Right lobe of liver (tissue), 6 donors: Measurements from ENCODE around the gene KRTAP26-1. TPM values are rescaled to one million over a fixed set of nuclear protein-coding genes. Genes with fewer than 3 reads are reported as not detected.

Experiments used
- ATAC-seq, 4 donors: fragments of 200-7000 bp; cut with Tn5 transposase; one replicate each; pipeline ENCODE4 v1.9.1; 2020; ENCODE audit warnings: mild to moderate bottlenecking in 4 of 4, moderate library complexity in 4 of 4
- DNase-seq, 3 donors: peaks; one replicate each; pipeline ENCODE4 v3.0.0-alpha.2; 2020
- H3K27ac ChIP-seq, 3 donors: fragments of 200-600 bp; one replicate each; pipeline ENCODE4 v1.8.0; 2022
- H3K27me3 ChIP-seq, 2 donors: fragments of 200-600 bp; one replicate each; pipeline ENCODE4 v1.8.0; 2022
- H3K36me3 ChIP-seq, 4 donors: fragments of 200-600 bp; sonication (generic) in 1 of 4; one replicate each; pipeline versions ENCODE4 v1.5.1 to v1.8.0; 2017 to 2022; ENCODE audit warnings: control low read depth in 1 of 4
- H3K4me1 ChIP-seq, 4 donors: fragments of 200-600 bp; sonication (generic) in 1 of 4; one replicate each; pipeline versions ENCODE4 v1.5.1 to v1.8.0; 2017 to 2022; ENCODE audit warnings: control low read depth in 1 of 4
- H3K4me3 ChIP-seq, 3 donors: fragments of 200-600 bp; one replicate each; pipeline ENCODE4 v1.8.0; 2022
- H3K9me3 ChIP-seq, 4 donors: fragments of 200-600 bp; sonication (generic) in 1 of 4; one replicate each; pipeline versions ENCODE4 v1.5.1 to v1.8.0; 2017 to 2022; ENCODE audit warnings: control low read depth in 1 of 4
- CTCF ChIP-seq, 4 donors: fragments of 200-600 bp in 3 of 4; fragments of 450-650 bp in 1 of 4; IDR thresholded peaks; one replicate each; pipeline versions ENCODE4 v1.5.1 to v1.8.0; 2016 to 2022; ENCODE audit warnings: antibody characterized with exemption in 4 of 4, mild to moderate bottlenecking in 2 of 4
- POLR2A ChIP-seq: fragments of 450-650 bp; IDR thresholded peaks from one replicate; pipeline ENCODE4 v1.6.1; 2017; ENCODE audit warnings: antibody characterized with exemption, mild to moderate bottlenecking
- WGBS: methylation state at CpG from one replicate; pipeline ENCODE4 v1.1.6; 2018; ENCODE audit warnings: low coverage, low lambda C conversion rate; ENCODE audit not compliant: insufficient coverage; ENCODE audit errors: missing lambda C conversion rate; 5-methylcytosine and 5-hydroxymethylcytosine counted together
- intact Hi-C, 2 donors: fragments of 100-400 bp; cut with DNase I; formaldehyde crosslinking; loops; one replicate each; pipeline versions ENCODE4 v1.11.2 to v1.14.1; 2022
- total RNA-seq, 6 experiments: library from RNA; depleted of rRNA in 2 of 6; stranded (reverse); fragments of >200 nt in 2 of 6; fragmentation: NEBNext Ultra II Directional in 3 of 6; extraction: Animal tissue kit (Norgen Biotek cat#: 25700) in 3 of 6; gene quantifications; one replicate each; pipeline versions ENCODE4 v1.1.0 to v1.2.4, GENCODE V29; 2016 to 2023
- donor health status: DM: no; HTN: yes; CAD: no.
- donor health status: DM: no; HTN: no; CAD: no.
- donor health status: DM: no; HTN: no; CAD: no.
- donor health status: DM: no; HTN: yes; CAD: no.
- donor health status: DM: no; HTN: yes; CAD: no.

The KRTAP26-1 gene
- total RNA-seq, 6 experiments from 2014 or later: not detected

GRCh38 chr21:30332681-30333080, 12.6 kb upstream of the KRTAP26-1 start:
- no peak for ATAC-seq
- 60% methylated on average over 2 of the region's 2 CpGs for WGBS
- Histone ChIP-seq H3K27ac (no peak overlapping the region), H3K36me3 (no peaks in the 10 kb centered on the region), H3K4me1 (no peaks in the 10 kb centered on the region), H3K4me3 (no peak overlapping the region), H3K9me3 (no peaks in the 10 kb centered on the region), H3K27me3 (no peaks in the 10 kb centered on the region)
- no peak for TF ChIP-seq CTCF (IDR thresholded peaks at IDR 0.05)
- TF ChIP-seq POLR2A: no peak
- intact Hi-C loops: no loop called here
- DNase-seq: no peak

- TF ChIP-seq CTCF (IDR thresholded peaks at IDR 0.05) (no peak), POLR2A (no peak)
- 44% methylated on average over 3 of the region's 4 CpGs for WGBS
Observed at GRCh38 chr21:30329203-30329875, 9.2 kb upstream of the KRTAP26-1 start.

GRCh38 chr21:30326390-30326789, 6.3 kb upstream of the KRTAP26-1 start:
- Histone ChIP-seq H3K4me3 (no peak overlapping the region), H3K4me1 (no peaks in the 10 kb centered on the region), H3K27ac (no peak overlapping the region), H3K9me3 (peaks cover 0 to 3% (median 0%) of the 10 kb centered on the region in 4 donors), H3K36me3 (no peaks in the 10 kb centered on the region), H3K27me3 (no peaks in the 10 kb centered on the region)
- intact Hi-C loops: no loop called here
- ATAC-seq (no peak), DNase-seq (no peak)
- no peak for TF ChIP-seq POLR2A
- TF ChIP-seq CTCF (IDR thresholded peaks at IDR 0.05): no peak

More at GRCh38 chr21:30329203-30329875, 9.2 kb upstream of the KRTAP26-1 start:
- H3K27me3 ChIP-seq: no peaks in the 10 kb centered on the region
- peaks cover 0 to 3% (median 0%) of the 10 kb centered on the region in 4 donors for H3K9me3 ChIP-seq
- ATAC-seq: no peak
- H3K27ac ChIP-seq: no peak overlapping the region
- intact Hi-C loops: no loop called here
- H3K4me1 ChIP-seq: no peaks in the 10 kb centered on the region
- no peak for DNase-seq
- no peak overlapping the region for H3K4me3 ChIP-seq
- no peaks in the 10 kb centered on the region for H3K36me3 ChIP-seq

GRCh38 chr21:30315701-30316100, 4.4 kb downstream of the KRTAP26-1 start:
- DNase-seq (no peak), ATAC-seq (no peak)
- TF ChIP-seq POLR2A (no peak), CTCF (IDR thresholded peaks at IDR 0.05) (no peak)
- Histone ChIP-seq H3K27me3 (no peaks in the 10 kb centered on the region), H3K9me3 (no peaks in the 10 kb centered on the region), H3K27ac (no peak overlapping the region), H3K36me3 (no peaks in the 10 kb centered on the region), H3K4me3 (no peak overlapping the region), H3K4me1 (no peaks in the 10 kb centered on the region)
- intact Hi-C loops: no loop called here
- 54% methylated on average over 2 of the region's 2 CpGs for WGBS

- Histone ChIP-seq H3K4me1 (no peaks in the 10 kb centered on the region), H3K4me3 (no peak overlapping the region), H3K9me3 (no peaks in the 10 kb centered on the region), H3K36me3 (no peaks in the 10 kb centered on the region), H3K27me3 (no peaks in the 10 kb centered on the region), H3K27ac (no peak overlapping the region)
- DNase-seq: no peak
- 62% methylated on average over 2 of the region's 2 CpGs for WGBS
- intact Hi-C loops: no loop called here
- no peak for TF ChIP-seq POLR2A
- TF ChIP-seq CTCF (IDR thresholded peaks at IDR 0.05): no peak
- no peak for ATAC-seq
Observed at GRCh38 chr21:30306884-30307283, 13.2 kb downstream of the KRTAP26-1 start.
